Fibroblast of gingiva (primary cell): Measurements from ENCODE around the gene UBLCP1.
"Not testable (repeated sequence)": the region's sequence is repeated elsewhere in the genome, so short reads cannot be mapped to it uniquely, and the experiment has no call there.

Source experiments
- DNase-seq: peaks from one replicate; pipeline ENCODE4 v3.0.0-alpha.2; 2011; ENCODE audit warnings: low read depth

The UBLCP1 gene

DNA sequence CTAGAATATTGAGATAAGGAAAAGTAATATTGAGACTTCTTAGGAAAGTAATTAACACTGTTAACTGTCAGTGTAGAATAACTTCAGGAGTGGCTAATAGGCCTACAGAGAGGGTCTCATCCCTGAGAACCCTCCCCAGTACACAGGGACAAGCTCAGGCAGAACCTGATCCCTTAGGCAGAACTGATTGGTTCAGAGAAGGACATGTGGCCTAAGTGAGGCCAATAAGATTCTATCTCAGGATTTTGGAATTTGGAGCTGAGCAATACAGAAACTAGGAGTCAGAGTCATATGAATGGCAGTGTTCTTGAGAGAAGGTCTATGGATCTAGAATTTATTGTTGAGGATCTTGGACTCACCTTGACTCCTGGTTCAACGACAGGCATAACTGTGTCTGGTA is 10.9 kb upstream of the UBLCP1 start:
- DNase-seq = no peak

DNA sequence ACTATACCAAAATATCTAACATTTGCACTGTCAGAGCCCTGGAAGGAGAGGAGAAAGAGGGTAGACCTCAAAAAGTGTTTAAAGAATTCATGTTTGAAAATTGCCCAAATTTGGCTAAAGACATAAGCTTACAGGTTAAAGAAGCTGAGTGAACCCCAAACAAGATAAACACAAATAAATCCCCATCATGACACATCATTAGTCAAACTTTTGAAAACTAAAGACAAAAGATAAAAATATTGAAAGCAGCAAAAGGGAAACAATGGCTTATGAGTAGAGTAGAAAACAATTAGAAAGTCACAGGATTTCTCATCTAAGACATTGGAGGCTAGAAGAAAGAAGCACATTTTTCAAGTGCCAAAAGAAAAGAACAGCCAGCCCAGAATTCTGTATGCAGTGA is 6.1 kb upstream of the UBLCP1 start:
- DNase-seq = no peak

DNA sequence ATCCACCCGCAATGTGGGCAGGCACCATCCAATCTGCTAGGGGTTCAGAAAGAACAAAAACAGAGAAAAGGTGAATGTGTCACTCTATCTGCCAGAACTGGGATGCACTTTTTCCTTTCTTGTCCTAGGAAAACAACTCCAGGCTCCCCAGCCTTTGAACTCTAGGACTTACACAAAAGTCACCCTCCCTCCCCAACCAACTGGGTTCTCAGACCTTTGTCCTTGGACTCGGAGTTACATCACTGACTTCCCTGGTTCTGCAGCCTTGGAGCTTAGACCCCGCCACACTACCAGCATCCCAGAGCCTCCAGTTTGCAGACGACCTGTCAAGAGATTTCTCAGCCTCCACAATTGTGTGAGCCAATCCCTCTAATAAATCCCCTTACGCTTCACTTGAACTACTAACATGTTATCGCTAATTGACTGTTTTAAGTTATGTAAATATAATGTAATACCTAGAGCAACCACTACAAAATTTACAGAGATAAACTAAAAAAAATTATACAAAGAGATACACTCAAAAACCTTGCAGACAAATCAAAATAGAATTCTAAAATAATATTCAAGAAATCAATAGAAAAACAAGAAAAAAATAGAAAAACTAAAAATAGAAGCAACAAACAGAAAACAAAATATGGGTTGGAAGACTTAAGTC is 5.3 kb upstream of the UBLCP1 start:
- DNase-seq = no peak

DNA sequence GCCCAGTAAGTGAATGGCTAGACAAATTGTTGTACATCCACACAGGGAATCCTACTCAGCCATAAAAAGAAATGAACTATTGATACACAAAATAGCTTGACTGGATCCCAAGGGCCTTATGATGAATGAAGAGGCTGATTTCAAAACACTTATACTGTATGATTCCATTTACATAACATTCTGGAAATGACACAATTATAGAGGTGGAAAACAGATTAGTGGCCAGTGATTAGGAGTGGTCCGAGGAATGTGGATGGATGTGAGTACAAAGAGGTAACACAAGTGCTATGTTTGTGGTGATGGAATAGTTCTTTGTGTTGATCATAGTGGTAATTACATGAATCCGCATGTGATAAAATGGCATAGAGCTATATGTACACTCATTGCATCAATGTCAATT is 4.7 kb upstream of the UBLCP1 start:
- no peak for DNase-seq

DNA sequence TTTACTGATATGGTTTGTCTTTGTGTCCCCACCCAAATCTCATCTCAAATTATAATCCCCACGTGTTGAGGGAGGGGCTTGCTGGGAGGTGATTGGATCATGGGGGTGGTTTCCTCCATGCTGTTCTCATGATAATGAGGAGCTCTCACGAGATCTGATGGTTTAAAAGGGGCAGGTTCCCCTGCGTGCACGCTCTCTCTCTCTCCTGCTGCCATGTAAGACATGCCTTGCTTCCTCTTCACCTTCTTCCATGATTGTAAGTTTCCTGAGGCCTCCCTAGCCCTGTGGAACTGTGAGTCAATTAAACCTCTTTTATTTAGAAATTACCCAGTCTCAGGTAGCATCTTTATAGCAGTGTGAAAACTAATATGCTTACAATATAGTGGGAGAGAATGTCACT is 2.9 kb upstream of the UBLCP1 start:
- not testable (repeated sequence) for DNase-seq

DNA sequence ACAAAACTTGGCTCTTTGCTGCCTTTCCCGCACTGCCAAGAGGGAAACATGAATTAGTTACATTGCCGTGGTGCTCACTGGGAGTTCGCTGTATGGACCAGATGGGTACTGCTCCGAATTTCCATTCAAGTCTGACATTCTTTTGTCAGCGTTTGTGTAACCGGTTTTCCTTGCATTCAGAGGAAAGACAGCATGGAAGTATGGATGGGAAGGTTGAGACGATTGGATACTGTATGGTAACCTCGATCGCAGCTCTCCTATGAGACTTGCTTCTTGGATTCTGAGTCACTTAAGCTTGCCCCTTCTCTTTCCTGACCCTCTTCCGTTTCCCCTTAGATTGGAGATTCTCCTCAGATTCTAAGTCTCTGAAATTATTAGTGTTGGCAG is 625 bp upstream of the UBLCP1 start:
- DNase-seq = no peak

DNA sequence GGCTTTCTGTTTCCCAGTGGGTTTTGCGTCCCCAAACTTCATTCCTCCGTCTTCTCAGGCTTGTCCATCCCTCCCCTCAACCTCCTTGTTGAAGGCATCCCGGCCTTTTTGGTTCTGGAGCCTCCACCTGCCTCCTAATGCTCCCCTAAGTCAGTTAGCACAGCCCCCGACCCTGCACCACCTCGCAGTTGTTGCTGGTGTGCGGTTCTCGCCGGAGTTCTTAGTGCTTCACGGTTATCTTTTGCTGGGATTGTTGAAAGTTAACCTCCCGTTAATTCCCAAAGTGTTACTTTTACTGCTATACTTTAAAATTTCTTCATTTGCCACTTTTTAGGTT is 447 bp downstream of the UBLCP1 start:
- no peak for DNase-seq

DNA sequence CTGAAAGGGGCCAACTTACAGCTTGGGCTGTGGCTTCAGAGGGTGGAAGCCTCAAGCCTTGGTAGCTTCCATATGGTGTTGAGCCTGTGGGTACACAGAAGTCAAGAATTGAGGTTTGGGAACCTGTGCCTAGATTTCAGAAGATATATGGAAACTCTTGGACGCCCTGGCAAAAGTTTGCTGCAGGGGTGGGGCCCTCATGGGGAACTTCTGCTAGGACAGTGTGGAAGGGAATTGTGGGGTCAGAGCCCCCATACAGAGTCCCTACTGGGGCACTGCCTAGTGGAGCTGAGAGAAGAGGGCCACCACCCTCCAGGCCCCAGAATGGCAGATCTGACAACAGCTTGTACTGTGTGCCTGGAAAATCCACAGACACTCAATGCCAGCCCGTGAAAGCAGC is 3.7 kb downstream of the UBLCP1 start:
- DNase-seq = not testable (repeated sequence)

DNA sequence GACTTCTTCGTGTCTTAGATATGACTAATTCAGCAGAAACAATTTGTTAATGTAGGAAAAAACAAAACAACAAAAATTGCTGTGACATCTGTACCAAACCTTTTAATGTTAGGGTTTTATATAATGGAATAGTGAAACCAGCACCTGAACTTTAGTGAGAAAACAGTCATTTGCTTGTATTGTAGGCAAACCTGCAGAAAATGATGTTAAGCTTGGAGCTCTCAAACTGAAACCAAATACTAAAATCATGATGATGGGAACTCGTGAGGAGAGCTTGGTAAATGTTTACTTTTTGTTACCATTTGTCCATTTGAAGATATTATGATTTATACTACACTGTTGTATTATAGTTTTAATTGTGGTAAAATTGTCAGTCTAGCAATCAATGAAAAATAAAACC is 6.6 kb downstream of the UBLCP1 start:
- DNase-seq = no peak

DNA sequence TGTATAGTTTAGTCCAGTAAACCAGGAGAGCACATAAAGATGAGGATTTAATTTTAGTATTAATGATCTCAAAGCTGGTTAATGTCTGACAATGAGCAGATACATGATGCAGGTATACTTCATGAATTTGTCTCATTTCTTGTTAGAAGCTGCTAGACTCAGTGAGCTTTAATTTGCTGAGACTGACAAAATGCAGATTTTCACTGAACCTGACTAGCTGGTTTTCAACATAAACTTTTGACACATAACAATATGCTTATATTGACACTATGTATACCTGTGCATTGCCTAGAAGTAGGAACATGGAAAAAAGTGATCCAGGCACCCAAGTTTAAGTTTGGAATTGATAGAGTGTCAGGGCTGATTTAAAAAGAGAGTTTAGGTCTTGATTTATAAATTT is 10.8 kb downstream of the UBLCP1 start:
- no peak for DNase-seq

DNA sequence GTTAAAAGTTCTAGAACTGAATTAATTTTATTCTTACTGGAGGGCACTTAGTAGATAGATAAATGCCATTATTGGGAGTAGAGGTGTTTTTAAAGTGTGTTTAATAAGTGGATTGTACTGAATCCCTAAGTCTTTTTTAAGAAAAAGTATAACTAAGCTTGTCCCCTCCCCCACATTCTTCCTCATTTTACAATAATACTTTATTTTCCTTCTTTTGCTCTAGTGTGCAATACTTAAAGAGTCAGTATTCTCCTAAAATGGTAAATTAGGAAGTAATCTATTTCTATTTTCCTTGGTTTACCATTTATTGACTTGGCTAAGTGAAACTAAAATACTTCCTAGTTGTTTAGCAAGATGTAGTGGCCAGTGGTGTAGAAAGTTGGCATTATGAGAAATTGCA is 11.6 kb downstream of the UBLCP1 start:
- DNase-seq = no peak

DNA sequence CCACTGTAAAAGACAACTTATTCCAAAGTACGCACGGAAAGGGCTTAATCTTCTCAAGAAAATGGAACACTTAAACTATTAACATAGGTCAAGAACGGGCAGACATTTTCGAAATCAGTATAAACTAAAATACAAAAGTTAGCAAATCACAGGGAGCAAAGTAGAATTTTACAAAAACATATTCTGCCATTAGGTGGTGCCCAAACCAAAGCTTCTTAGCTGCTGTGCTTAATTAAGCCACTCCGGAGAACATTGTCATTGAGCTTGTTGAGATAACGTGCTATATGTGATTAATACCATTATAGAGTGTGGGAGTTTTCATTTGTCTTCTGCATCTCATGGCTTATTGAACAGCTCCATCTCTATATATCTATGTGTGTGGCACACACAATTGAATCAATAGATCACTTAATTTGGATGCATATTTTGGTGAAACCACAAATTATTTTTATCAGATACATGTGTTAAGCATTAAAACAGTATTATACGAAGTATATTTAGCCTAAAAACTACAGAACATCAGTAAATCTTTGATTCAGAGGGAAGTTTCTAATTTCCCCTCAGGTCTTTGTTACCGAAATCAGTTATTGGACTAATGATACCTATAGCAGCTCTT is 23.4 kb downstream of the UBLCP1 start:
- DNase-seq = peak; percentile 49

DNA sequence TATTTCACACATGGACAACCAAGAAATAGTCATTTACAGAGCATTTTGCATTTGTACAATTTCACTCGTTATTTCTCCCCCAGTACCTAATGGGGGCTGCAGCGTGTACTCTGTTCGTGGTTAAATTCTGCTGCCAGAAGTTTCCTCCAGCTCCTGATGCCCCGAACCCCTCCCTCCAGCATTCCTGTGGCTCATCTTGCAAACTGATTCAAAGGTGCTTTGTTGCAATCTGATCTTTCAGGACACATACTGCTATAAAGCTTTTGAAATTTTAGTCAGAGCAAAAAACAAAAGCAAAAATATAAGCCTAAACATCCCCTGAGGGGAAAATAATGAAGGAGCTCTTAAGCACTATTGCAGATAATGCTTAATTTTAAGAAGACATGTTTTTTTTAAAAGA is 27.7 kb downstream of the UBLCP1 start:
- no peak for DNase-seq

DNA sequence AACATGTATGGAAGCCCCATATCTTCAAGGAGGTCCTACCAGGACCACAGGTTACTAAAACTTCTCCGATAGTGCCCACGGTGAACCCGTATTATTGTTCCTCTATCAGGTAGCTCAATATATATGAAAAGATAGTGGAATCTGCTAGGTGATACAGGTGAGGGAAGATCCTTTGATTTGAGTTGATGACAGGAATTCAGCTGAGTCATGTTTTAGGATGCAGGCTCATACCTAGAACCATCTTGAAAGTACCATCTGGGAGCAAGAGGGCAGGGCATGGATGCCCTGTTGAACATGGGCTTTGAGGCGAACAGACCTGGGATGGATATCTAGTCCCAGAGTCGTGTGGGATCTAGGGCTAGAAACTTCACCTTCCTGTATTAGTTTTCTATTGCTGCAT is 31.8 kb downstream of the UBLCP1 start:
- DNase-seq = no peak

DNA sequence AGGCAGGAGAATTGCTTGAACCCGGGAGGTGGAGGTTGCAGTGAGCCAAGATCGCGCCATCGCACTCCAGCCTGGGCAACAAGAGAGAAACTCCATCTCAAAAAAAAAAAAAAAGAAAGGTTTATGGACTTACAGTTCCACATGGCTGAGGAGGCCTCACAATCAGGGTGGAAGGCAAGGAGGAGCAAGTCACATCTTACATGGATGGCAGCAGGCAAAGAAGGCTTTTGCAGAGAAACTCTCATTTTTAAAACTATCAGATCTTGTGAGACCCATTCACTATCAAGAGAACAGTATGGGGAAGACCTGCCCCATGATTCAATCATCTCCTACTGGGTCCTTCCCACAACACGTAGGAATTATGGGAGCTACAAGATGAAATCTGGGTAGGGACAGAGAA is 34.2 kb downstream of the UBLCP1 start:
- not testable (repeated sequence) for DNase-seq

DNA sequence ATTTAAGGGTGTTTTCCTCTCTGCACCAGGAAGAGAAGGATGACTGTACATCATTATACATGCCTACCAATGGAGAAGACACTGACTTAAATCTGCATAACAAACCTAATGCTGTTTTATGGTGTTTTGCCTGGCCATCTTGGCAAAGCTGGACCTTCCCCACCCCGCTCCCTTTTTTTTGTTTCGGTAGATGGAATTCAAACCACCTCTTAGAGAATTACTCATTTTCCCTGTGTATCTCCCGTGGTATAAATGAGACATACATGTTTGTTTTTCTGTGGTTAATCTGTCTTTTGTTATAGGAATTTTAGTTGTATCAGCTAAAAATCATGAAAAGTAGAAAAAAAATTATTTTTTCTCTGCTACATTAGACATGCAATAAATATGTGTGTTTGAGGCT is 38.4 kb downstream of the UBLCP1 start:
- no peak for DNase-seq

DNA sequence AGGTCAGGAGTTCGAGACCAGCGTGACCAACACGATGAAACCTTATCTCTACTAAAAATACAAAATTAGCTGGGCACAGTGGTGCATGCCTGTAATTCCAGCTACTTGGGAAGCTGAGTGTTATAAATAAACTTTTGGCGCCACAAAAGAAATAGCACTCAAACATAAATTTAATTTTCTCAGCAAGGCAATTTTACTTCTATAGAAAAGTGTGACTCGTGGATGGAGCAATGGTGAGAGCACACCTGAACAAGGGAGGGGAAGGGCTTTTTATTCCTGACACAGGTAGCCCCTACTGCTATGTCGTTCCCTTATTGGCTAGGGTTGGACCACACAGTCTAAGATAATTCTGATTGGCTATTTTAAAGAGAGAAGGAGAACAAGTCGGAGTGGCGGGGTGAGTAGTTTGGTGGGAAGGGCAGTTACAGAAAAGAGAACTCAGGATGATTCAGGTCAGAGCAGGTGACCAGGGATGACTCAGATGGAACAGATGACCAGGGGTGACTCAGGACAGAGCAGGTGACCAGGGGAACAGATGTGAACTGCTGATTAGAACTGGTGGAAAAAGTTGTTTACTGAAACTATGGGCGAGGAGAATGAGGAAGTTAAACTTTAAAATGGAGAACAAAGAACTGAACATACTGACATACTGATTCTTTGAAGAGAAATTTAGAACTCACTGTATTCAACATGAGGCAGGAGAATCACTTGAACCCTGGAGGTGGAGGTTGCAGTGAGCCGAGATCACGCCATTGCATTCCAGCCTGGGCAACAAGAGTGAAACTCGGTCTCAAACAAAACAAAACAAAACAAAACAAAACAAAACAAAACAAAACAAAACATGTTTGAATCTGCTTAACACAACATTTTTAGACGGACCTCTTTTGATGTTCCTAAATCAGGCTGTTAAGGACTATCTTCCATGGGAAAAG is 39.1 kb downstream of the UBLCP1 start:
- not testable (repeated sequence) for DNase-seq

DNA sequence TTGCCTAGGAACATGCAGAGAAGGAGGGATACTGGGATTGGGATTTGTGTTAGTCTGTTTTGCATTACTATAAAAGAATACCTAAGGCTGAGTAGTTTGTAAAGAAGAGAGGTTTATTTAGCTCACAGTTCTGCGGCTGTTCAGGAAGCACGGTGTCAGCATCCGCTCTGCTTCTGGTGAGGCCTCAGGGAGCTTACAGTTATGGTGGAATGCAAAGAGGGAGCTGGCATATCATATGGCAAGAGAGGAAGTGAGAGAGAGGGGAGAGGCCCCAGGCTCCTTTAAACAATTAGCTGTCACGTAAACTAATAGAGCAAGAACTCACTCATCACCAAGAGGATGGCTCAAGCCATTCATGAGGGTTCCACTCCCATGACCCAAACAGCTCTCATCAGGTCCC is 40.2 kb downstream of the UBLCP1 start:
- DNase-seq = no peak

DNA sequence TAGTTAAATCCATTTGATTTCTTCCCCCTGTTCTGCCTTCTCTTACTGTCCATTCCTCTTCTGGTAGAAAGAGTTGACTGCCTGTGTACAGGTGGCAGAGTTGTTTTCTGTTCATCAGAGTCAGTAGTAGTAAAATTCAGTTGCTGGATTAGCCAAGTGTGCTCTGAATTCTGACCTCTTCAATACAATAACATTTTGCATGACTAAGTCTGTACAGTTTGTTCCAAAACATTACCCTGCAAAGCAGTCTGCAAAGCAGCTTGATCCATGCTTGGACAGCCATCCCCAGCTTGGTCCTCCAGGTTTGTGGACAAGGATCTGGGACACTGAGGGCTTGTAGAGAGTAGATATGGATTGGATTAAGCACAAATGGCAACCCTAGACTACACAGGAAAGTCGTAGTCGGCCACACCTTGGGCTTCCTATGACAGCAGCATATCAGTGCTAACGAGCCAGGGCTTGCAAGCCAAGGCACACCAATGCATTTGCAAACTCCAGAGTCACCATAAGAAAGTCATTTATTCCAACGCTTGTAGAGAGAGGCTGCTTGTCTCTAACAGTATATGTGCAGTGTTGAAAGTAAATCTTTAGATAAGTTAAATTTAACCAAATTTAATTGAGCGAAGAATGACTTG is 42.0 kb downstream of the UBLCP1 start:
- peak; percentile 21 for DNase-seq

DNA sequence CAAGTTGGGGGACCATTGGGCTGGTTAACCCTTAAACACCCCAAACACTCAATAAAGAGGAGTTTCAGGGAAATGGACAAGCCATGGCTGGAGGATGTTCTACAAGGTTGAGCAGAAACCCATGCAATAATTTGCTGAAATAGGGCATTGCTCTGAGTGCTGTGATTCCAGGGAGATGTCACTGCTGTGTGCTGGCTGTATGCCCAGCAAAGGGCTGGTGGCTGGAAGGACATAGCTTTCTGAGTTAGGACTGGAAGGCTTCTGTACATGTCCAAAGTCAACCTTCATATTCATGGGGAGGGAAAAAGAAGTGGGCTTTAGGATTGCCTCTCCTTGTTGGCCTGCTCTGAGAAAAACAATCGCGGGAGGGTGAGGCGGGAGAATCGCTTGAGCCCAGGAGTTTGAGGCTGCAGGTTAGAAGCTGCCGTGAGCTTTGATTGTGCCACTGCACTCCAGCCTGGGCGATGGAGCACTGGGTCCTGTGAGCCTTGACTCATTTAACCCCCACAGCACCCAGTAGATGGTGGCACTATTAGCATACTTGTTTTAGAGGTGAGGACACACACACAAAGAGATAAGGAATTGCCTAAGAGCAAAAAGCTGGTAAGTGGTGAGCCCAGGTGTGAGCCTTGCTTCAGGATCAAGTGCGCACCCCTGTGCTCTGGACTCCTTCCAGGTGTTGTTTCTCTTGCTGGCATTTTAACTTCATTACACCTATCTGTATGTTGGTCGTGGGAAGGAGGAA is 46.8 kb downstream of the UBLCP1 start:
- no peak for DNase-seq

DNA sequence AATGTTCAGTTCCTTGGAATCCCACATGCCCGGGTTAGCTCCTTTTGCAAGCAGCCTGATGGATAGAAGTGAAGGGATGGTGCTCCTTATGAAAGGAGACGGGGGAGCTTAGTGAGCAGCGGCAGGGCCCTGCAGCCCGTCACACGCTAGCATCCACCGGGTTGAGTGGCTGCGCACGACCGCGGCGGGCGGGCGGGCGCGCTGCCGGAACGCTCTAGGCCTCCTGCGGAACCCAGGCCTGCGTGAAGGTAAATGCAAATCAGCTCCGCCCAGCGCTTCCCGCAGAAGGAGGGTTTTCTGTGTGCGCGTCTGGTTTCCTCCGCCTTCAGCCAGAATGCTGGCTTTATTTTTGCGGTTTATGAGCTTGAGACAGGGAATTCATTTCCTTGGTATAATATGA is 47.4 kb downstream of the UBLCP1 start:
- DNase-seq = no peak

DNA sequence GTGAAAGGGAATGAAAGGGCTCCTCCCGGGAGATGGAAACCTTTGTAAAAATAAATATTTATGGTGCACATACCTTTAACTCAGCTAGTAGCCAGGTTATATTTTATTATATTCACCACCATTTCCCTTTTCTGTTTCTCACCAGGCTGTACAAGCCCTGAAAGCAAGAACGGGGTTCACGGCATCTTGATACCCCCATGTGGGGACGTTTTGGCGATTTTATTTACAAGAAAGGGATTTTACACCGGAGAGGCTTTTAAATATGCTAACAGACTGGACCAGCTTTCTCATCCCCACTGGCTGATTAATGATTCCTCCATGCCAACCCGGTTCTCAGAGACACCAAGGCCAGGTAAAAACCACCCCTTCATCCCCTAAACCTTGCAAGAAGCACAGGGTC is 48.0 kb downstream of the UBLCP1 start:
- DNase-seq = no peak
